ENCODE data around the gene BCL2L1.
"Not testable (repeated sequence)": the region's sequence is repeated elsewhere in the genome, so short reads cannot be mapped to it uniquely, and the experiment has no call there.

Gene BCL2L1

GRCh38 chr20:31642837-31643236, 79.8 kb downstream of the BCL2L1 start:
- no peak for DNase-seq

- DNase-seq = no peak
Observed at GRCh38 chr20:31641391-31641790, 81.3 kb downstream of the BCL2L1 start.

- DNase-seq = no peak
Observed at GRCh38 chr20:31640259-31640658, 82.4 kb downstream of the BCL2L1 start.

- DNase-seq = no peak
Observed at GRCh38 chr20:31638816-31639215, 83.9 kb downstream of the BCL2L1 start.

- no peak for DNase-seq
Observed at GRCh38 chr20:31638317-31638716, 84.4 kb downstream of the BCL2L1 start.

GRCh38 chr20:31637660-31638059, 85.0 kb downstream of the BCL2L1 start, which contains the start of gene COX4I2:
TSS of gene COX4I2 (plus strand) at chr20:31637912. CDS start at chr20:31639018, 1,106 bp downstream.
- no peak for DNase-seq

GRCh38 chr20:31633339-31633914, 89.2 kb downstream of the BCL2L1 start:
- DNase-seq = no peak

GRCh38 chr20:31632548-31633338, 89.9 kb downstream of the BCL2L1 start:
- no peak for DNase-seq

- no peak for DNase-seq
Observed at GRCh38 chr20:31630187-31630790, 92.4 kb downstream of the BCL2L1 start.

GRCh38 chr20:31628057-31628456, 94.6 kb downstream of the BCL2L1 start:
- not testable (repeated sequence) for DNase-seq

GRCh38 chr20:31626534-31626933, 96.1 kb downstream of the BCL2L1 start:
- DNase-seq = not testable (repeated sequence)

GRCh38 chr20:31623123-31623505, 99.6 kb downstream of the BCL2L1 start:
- not testable (repeated sequence) for DNase-seq

- DNase-seq = no peak
Observed at GRCh38 chr20:31620246-31620645, 102.4 kb downstream of the BCL2L1 start.

GRCh38 chr20:31617432-31618104, 105.1 kb downstream of the BCL2L1 start:
- no peak for DNase-seq

- no peak for DNase-seq
Observed at GRCh38 chr20:31615416-31615815, 107.3 kb downstream of the BCL2L1 start.

Measured in fibroblast of upper back skin (primary cell).